ENCODE measurements around the gene LIF.

Gene LIF

DNA sequence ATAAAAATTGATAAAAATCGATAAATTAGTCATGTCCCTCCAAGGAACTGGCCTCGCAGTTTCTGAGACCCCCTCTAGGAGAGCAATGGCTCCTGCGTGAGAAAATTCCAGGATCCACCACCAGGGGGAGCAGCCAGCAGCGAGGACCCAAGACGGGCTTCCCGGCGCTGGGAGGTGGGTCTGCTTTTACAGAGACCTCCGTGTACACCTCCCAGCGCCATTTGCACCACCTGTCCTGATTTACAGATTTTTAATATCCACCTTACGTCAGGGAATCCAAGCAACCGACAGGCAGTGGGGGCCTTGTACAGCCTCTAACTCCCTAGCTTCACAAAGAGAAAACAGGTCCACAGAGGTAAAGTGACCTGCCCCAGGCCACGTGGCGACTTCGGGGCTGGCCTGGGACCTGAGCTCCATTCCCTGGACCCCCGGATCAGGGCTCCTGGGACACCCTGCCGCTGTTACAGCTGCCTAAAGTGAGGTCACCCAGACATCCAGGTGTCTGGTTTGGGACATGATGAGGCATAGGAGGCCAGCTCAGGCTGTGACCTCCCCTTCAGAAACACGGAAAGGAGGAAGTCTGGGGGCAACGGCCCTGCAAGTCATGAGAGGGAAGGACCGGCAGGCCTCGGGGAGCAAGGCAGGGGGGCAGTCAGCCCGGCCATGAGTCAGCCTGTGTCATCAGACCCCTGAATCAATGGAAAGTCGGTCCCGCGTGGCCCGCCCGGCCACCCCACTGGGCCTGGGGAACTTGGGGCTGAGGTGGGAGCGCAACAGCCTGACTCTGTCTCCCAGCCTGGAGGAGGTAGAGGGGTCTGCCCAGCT is 16.6 kb upstream of the LIF start:
- peak; percentile 45 to 66 (median 52) for DNase-seq

DNA sequence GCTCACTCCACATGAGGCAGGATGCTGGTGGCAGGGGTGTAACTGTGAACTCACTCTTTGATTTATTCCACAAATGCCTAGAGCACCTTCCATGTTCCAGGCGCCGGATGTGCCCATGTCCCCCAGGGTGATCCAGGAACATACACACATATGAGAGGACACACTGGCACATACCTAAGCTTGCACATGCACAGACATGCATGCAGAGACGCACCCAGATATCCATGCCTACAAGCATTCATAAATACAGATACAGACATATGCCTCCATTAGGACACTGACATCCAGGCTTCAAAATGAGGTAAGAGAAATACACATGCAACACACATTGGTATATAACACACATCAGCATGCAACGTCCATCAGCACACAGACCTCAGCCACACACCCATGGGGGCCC is 15.6 kb upstream of the LIF start:
- DNase-seq: no peak

- DNase-seq: no peak
Measured at GRCh38 chr22:30261134-30261533, 14.6 kb upstream of the LIF start.

GRCh38 chr22:30260682-30261081 is 14.1 kb upstream of the LIF start:
- no peak for DNase-seq

DNA sequence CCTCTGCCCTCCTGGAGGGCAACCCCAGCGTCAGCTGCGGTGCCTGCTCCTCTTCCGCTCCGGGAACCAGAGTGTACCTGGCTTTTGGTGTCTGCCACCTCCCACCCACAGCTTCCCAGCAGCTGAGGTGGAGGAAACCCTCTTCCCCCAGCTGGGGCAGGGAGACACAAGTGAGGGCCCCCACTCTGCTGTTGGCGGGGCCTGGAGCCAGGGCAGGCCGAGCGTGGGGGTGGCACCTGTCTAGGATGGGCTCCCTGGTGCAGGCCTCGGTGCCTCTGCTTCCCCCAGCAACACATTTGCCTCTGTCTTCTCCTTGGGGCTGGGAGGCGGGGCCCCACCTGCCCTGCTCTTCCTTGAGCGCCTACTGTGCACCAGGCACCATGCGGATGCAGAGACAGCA is 13.7 kb upstream of the LIF start:
- no peak for DNase-seq

GRCh38 chr22:30254314-30254713 is 7.8 kb upstream of the LIF start:
- no peak for DNase-seq

- DNase-seq: peak in 1 of 3 experiments; percentile 10
Measured at GRCh38 chr22:30253205-30253852, 6.8 kb upstream of the LIF start.

GRCh38 chr22:30252411-30253204 is 6.0 kb upstream of the LIF start:
- DNase-seq: no peak

GRCh38 chr22:30251711-30252110 is 5.2 kb upstream of the LIF start:
- DNase-seq: peak in 1 of 3 experiments; percentile 2

DNA sequence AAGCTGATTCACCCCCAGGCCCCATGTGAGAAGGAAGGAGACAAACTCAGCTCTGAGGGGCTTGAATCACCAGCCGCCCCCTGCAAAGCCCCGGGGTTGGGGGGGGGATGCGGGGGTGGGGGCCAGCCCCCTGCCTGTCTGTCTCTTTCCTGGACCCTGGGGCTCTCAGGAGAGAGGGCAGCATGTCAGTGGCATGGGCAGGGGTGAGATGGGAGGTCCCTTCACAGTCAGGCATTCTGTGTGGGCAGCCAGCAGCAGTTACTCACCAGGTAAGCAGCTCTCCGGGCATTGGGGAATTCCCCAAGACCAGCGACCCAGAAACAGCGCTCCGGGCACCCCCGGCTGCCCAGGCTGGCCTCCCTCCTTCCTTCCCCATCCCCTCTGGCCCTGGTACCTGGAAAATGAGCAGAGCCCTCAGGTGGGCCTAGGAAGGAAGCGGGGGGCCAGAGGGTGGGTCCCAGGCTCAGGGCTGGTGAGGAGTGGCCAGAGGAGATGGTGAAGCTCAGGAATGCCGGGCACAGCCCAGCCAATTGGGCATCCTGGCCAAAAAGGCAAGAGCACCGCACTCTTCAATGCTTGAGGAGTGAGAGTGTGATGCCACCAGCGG is 4.2 kb upstream of the LIF start:
- no peak for DNase-seq

DNA sequence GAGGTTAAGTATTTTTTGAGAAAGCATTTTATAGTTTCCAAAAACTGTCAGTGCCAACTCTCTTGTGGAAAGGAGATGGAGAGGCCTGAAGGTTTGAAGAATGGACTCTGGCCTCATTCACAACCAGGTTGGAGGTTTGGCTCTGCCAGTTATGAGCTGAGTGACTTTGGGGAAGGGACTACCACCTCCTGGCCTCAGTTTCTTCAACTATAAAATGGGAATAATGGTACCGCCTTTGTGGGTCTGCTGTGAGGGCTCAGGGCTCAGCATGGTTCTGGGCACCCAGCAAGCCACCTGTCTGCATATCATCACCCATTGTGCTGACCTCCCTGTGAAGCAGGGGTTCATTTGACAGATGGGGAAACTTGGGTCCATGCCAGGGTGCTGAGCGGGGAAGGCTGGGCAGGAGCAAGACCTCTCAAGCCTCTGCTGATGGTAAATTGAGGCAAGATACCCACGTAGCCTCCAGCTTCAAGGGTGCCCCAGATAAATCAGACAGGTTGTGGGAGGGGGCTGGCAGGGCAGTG is 3.5 kb upstream of the LIF start:
- DNase-seq: no peak

- no peak for DNase-seq
Measured at GRCh38 chr22:30249049-30250038, 2.8 kb upstream of the LIF start.

GRCh38 chr22:30248484-30248883 is 1.9 kb upstream of the LIF start:
- DNase-seq: no peak

GRCh38 chr22:30247974-30248373 is 1.4 kb upstream of the LIF start:
- DNase-seq: no peak

- DNase-seq: no peak
Measured at GRCh38 chr22:30247561-30247960, 1.0 kb upstream of the LIF start.

DNA sequence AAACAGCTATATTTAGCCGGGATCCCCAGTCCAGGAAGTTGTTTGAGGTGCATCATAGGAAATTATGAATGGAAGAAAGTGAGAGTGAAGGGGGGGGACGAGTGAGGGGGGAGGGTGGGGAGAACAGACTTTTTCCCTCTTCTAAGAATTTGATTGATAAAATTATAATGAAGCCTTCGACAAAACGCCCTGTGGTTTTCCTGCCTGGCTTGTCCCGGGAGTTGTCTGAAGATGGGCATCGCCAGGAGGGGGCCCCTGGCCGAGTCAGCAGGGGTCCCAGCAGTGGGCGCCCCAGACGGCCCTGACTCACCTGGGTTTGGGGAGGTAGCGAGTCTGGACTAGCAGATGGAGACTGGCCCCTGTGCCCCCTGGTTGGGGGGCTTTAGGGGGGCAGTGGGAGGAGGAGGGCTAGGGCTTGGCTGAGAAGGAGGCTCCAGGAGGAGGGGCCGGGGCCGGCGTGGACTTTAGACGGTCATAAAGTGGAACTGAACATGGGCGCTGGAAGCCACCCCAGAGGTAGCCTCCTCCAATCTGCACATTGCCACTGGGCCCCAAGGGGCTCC is 336 bp upstream of the LIF start:
- DNase-seq: no peak

DNA sequence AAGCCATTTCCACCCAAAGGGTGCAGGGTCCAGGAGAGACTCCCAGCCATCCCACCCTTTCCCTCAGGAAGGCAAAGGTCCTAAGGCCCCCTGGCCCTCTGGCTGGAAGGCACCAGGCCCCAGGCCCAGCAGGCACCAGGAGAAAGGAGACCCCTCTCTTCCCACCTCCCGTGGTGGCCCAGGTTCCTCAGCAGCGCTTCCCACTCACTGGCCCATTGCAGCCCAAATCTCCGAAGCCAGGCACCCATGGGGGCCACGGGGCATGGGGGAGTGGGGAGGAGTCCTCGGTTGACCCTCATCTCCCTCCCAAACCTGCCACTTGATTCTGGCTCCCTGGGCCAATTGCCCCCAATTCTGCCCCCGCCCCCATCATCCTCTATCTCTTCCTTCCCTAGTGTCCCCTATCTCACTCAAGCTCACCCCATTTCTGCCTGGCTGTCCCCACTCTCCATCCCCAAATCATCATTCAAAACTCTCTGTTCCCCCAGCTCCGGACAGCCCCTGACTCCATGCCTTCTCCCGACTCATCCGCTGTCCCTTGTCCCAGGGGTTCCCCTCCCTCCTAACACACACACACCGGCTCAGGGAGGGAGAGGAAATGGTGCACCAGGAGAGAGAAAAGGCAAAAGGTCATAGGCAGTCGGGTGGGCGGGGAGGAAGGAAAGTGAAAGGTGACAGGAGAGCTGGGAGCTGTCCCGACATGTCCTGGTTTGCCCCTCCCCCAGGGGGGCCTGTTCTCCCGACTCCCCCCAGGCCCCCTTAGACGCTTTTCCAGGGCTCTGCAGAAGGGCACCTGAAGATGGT is 1.2 kb downstream of the LIF start:
- DNase-seq: no peak

- no peak for DNase-seq
Measured at GRCh38 chr22:30244641-30245040, 1.9 kb downstream of the LIF start.

- DNase-seq: no peak
Measured at GRCh38 chr22:30244066-30244465, 2.5 kb downstream of the LIF start.

DNA sequence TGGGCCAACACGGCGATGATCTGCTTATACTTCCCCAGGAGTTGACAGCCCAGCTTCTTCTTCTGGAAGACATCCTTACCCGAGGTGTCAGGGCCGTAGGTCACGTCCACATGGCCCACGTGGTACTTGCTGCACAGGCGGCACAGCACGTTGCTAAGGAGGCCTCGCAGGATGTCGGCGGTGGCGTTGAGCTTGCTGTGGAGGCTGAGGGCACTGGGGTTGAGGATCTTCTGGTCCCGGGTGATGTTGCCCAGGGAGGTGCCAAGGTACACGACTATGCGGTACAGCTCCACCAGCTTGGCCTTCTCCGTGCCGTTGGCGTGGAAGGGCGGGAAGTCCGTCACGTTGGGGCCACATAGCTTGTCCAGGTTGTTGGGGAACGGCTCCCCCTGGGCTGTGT is 2.9 kb downstream of the LIF start:
- no peak for DNase-seq
